ENCODE results near the gene RBP3.

GRCh38 chr10:47300429-47300931 is 47.7 kb upstream of the RBP3 start:
- TF ChIP-seq POLR2A (IDR thresholded peaks at IDR 0.05), result no peak
- no peak for TF ChIP-seq CTCF (IDR thresholded peaks at IDR 0.05)

All from ovary (tissue), 3 donors.